Brain microvascular endothelial cell (primary cell): ENCODE results near the gene SMOC1.

ENCODE experiments used
- DNase-seq: peaks from one replicate; pipeline ENCODE4 v3.0.0-alpha.2; 2020
- H3K27ac ChIP-seq: fragments of 250-450 bp; sonication (Bioruptor Pico); 2 replicates; pipeline ENCODE4 v1.5.1; 2020; ENCODE audit warnings: mild to moderate bottlenecking, moderate library complexity
- H3K27me3 ChIP-seq: fragments of 250-450 bp; sonication (Bioruptor Pico); replicated peaks from 2 replicates; pipeline ENCODE4 v1.5.1; 2020; ENCODE audit warnings: mild to moderate bottlenecking
- H3K36me3 ChIP-seq: fragments of 250-450 bp; sonication (Bioruptor Pico); replicated peaks from 2 replicates; pipeline ENCODE4 v1.5.1; 2020; ENCODE audit warnings: mild to moderate bottlenecking
- H3K4me3 ChIP-seq: 2 replicates; pipeline ENCODE4 v1.5.1; 2011; ENCODE audit warnings: low read depth, mild to moderate bottlenecking, control low read depth, low read length, moderate library complexity
- in situ Hi-C: cut with HindIII; loops from 2 replicates; pipeline ENCODE4 v1.10.0; 2017; ENCODE audit warnings: low sequenced_read_pairs, low pct_ligation_motif_present
- TF ChIP-seq, protein P1 (sequence below): IDR thresholded peaks from 2 replicates; pipeline ENCODE4 v1.5.1; 2011; ENCODE audit warnings: low read depth, mild to moderate bottlenecking, moderate library complexity, low read length, control low read depth, inconsistent platforms; ENCODE audit errors: missing control alignments

SMOC1 gene

DNA sequence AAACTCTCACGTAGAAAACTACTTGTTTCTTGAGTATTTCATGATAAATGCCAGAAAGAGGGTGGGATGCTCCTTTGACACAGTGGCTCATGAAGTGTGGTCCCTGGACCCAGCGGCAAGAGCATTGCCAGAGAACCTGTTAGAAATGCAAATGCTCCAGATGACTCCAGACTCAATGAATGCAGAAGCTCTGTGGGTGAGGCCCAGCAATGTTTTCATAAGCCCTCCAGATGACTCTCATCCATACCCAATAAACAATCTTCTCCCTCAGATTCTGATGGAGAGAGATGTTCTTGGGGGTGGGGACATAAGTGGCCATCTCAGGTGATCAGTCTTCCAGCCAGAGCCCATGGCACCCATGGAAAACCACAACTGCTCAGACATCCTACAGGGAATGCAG, 88.9 kb downstream of the SMOC1 start:
- DNase-seq: no peak
- Histone ChIP-seq H3K27me3 (no peaks in the 10 kb centered on the region), H3K36me3 (no peaks in the 10 kb centered on the region), H3K4me3 (no peak overlapping the region), H3K27ac (no peak overlapping the region)
- in situ Hi-C loops: no loop called here
- TF ChIP-seq, protein P1, sequence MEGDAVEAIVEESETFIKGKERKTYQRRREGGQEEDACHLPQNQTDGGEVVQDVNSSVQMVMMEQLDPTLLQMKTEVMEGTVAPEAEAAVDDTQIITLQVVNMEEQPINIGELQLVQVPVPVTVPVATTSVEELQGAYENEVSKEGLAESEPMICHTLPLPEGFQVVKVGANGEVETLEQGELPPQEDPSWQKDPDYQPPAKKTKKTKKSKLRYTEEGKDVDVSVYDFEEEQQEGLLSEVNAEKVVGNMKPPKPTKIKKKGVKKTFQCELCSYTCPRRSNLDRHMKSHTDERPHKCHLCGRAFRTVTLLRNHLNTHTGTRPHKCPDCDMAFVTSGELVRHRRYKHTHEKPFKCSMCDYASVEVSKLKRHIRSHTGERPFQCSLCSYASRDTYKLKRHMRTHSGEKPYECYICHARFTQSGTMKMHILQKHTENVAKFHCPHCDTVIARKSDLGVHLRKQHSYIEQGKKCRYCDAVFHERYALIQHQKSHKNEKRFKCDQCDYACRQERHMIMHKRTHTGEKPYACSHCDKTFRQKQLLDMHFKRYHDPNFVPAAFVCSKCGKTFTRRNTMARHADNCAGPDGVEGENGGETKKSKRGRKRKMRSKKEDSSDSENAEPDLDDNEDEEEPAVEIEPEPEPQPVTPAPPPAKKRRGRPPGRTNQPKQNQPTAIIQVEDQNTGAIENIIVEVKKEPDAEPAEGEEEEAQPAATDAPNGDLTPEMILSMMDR: no peak

DNA sequence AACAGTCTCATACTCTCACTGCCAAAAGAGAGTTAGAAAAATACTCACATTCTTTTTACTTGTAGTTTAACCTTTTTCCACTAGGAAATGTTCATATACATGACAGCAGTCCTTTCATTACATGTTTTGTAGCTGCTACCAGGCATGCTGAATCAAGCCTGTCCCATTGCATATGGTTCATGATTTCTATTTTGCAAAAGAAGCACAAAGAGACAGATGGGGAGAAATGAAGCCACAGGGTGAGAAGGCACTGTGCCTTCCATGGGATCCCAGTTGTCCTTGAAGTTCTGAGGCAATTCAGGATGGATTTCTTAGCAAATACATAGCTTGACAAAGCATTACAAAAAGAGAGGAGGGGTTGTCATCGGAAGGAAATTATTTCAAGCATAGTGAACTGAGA, 89.5 kb downstream of the SMOC1 start:
- Histone ChIP-seq H3K27ac (no peak overlapping the region), H3K36me3 (no peaks in the 10 kb centered on the region), H3K4me3 (no peak overlapping the region), H3K27me3 (no peaks in the 10 kb centered on the region)
- DNase-seq: no peak
- in situ Hi-C loops: no loop called here
- TF ChIP-seq, protein P1: no peak

- TF ChIP-seq, protein P1: no peak
- Histone ChIP-seq H3K27ac (no peak overlapping the region), H3K27me3 (no peaks in the 10 kb centered on the region), H3K4me3 (no peak overlapping the region), H3K36me3 (no peaks in the 10 kb centered on the region)
- DNase-seq: no peak
- in situ Hi-C loops: no loop called here
These were observed 93.5 kb downstream of the SMOC1 start for GRCh38 chr14:69972755-69973154.

- Histone ChIP-seq H3K36me3 (no peaks in the 10 kb centered on the region), H3K27ac (no peak overlapping the region), H3K27me3 (no peaks in the 10 kb centered on the region), H3K4me3 (no peak overlapping the region)
- in situ Hi-C loops: no loop called here
- TF ChIP-seq, protein P1: no peak
- no peak for DNase-seq
These were observed 94.6 kb downstream of the SMOC1 start for GRCh38 chr14:69973846-69974245.

- DNase-seq: no peak
- Histone ChIP-seq H3K4me3 (no peak overlapping the region), H3K27ac (no peak overlapping the region), H3K36me3 (no peaks in the 10 kb centered on the region), H3K27me3 (no peaks in the 10 kb centered on the region)
- TF ChIP-seq, protein P1: no peak
- in situ Hi-C loops: no loop called here
These were observed 100.7 kb downstream of the SMOC1 start for GRCh38 chr14:69979882-69980281.
